GM18526 (cell line): ENCODE measurements around the gene PIAS4.

Experiments
- POLR2A ChIP-seq: IDR thresholded peaks from 3 replicates; pipeline ENCODE4 v1.6.1; 2011; ENCODE audit not compliant: insufficient read length; ENCODE audit errors: extremely low read depth

Gene PIAS4

DNA sequence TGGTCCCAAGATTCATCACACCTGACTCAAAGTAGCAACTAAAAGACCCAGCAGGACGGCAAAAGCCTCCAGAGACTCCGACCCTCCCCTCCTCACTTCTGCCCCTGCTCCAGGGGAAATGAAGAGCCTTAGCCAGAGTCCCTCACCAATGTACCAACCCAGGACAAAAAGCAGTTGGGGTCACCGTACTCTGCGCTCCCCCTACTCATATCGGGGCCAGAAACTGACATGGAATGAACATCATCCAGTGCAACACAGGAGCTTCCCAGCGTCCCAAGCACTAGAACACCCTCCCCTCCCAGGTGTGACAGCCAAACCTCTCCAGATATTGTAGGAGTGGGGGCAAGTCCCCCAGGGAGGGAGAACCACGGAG is 24.0 kb upstream of the PIAS4 start:
- no peak for TF ChIP-seq POLR2A

DNA sequence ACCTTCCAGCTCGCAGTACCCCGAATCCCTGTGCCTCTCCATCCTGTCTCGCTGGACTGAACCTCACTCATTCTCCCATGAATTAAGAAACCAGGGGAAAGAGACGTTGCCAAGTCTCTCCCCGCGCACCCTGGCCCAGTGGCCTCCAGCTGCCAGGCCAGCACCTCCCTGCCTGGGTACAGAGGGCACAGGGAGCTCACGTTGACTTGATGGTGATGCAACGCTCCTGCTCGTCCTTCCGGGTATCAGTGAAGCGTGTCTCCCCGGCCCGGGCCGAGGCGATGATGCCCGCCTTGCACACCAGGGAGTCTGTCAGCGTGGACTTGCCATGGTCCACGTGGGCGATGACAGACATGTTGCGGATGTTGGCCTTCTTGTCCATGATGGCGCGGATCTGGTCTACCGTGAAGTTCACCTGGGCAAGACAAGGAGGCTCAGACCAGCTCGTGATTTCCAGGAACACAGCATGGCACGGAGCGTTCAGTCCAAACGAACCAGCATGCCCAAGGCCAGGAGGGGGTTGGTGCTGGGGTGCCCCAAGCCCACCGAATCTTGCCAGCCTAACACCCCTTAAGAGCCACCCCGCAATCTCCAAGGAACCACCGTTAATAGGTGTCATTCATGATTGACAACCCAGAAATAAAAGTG is 23.5 kb upstream of the PIAS4 start:
- TF ChIP-seq POLR2A = peak; percentile 26

DNA sequence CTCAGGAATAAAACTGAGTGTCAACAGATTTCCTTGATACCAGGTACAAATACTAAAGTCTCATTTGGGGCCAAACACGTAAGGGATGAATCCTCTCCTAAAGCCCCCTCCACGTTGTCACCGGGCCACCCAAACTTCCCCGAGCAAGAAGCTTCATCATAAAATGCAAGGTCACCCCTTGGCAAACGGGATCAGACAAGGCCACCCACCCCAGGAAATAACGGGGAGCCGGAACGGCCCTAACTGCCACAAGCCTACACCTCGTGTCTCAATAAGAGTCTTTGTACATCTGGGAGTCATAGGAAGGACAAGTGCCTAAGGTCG is 23.0 kb upstream of the PIAS4 start:
- no peak for TF ChIP-seq POLR2A

DNA sequence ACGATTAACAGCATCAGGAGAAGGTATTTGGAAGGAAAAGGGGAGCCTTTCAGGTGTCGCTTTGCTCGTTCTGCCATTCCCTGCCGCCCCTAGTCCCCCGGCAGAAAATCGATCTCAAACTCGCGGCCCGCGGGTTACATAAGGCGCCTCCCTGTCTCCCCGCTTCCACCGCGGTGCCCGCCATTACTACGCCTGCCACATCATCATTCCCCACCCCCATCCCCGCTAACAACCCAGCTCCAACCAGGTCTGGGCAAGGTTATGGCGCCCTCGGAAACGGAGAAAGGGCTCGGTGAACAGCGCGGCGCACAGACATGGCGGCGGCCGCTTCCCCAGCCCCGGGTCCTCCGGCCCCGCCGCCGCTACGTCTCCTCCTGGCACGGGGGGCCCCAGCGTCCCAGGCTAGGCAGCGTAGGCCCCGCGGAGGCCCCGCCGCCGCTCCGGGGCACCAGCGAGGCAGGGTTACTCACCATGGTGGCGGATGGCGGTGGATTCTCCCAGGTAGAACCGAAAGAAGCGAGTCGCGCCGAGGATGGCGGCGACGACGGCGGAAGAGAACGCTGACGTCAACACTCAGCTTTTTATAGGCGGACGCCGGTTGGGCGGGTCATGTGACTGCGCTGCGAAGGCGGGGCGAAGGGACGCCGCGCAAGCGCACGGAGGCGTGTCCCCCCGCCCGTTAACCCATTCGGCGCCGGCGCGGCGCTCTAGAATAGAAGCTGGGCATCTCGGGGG is 22.5 kb upstream of the PIAS4 start, which contains the start of gene EEF2:
Gene EEF2 (minus strand): TSS at position 556 of the 735 bp plus-strand sequence. CDS start 83 bp downstream, at position 473.
- TF ChIP-seq POLR2A = peak; percentile 99

DNA sequence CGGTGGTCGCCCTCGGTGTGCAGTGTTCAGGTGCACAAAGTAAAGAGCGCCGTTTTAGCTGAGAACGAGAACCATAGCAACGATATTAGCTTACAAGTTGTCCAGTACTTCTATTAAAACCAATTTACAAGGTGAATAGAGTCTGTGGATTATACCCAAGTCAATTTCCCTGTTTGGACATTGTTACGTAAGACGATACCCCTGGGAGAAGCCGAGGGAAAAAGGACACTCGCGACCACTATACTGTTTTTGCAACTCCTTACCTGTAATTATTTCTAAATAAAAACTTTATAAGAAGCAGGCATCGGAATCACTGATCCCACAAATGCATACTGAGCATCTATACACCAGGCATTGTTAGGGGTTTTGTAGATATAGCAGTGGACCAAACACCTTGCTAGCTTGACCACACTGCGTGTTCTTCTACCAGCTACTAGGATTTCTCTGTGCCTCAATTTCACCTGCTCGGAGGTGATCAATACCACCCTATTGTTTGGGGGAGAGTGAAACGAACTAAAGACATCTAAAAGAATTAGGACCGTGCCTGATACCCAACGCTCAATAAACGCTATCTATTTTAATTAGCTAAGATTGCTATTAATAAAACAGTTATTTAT is 21.8 kb upstream of the PIAS4 start:
- TF ChIP-seq POLR2A = no peak

DNA sequence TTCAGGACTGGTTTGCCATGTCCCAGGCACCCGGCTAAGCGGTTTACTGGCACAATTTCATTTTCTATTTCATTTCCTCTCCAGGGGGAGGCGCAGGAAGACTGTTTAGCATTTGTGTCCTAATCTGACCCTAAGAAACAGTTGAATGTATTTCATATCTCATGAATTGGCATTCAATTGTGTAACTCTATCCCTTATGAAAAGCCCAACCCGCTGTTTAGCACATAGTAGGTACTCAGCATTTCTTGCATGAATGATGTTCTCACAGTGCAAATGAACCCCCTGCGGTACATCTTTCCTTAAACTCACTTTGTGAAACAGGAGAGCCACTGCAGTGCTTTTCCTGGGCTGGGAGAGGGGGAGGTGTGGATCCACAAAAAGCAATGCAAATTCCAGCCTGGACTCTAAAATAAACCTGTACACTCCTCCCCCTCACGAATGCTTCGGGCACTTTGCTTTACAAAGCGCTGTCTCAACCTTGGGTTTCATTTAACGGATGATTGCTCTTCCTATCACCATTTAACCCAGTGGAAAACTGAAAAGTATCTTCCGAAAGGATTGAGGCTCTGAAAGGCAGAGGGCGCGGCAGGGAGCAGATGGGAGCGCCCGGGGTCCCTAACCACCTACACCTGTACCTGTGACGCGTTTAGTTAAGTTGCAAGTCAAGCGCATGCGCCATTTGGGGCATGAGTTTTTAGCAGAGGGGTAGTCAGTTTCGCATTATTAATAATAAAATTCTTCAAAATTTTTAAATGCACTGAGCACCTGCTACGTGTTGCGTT is 21.1 kb upstream of the PIAS4 start:
- no peak for TF ChIP-seq POLR2A

DNA sequence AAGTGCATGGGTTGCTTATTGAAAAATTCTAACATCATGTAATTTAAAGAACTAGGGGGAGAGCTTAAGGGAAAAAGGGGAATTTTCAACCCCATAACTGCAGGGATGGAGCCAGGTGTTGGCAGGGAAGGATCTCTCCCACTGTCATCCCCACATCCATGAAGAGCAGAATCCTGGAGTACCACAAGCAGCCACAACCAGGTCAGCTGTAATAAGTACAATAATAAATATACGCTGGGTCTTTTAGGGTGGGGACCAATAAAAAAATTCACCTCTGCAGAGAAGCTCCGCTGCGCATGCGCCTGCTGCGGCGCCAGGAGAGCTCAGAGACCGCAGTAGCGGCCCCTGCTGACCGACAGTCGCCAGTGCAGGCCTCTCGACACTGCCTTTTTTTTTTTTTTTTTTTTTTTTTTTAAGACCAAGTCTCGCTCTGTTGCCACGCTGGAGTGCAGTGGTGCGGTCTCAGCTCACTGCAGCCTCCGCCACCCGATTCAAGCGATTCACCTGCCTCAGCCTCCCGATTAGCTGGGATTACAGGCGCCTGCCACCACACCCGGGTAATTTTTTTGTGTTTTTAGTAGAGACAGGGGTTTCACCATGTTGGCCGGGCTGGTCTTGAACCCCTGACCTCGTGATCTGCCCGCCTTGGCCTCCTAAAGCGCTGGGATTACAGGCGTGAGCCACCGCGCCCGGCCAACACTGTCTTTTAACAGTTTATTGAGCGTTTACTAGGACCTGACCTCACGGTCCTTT is 19.7 kb upstream of the PIAS4 start:
- TF ChIP-seq POLR2A = no peak

DNA sequence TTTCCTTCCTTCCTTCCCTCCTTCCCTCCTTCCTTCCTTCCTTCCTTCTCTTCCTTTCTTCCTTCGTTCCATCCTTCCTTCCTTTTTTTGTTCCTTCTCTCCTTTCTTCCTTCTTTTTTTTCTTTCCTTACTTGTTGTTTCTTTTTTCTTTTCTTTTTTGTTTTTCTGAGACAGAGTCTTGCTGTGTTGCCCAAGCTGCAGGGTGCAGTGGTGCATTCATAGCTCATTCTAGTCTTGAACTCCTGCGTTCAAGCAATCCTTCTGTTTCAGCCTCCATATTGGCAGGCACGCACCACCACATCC is 16.8 kb upstream of the PIAS4 start:
- TF ChIP-seq POLR2A = no peak

DNA sequence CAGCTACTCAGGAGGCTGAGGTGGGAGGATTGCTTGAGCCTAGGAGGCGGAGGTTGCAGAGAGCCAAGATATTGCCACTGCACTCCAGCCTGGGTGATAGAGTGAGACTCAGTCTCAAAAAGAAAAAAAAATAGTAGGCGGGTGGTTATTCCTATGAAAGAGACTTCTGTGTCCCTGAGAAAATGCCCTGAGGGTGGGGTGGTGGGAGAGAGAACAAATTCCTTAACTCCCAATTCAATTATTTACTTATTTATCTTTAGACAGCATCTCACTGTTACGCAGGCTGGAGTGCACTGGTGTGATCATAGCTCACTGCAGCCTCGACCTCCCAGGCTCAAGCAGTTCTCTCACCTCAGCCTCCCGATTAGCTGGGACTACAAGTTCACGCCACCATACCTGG is 11.9 kb upstream of the PIAS4 start:
- no peak for TF ChIP-seq POLR2A

DNA sequence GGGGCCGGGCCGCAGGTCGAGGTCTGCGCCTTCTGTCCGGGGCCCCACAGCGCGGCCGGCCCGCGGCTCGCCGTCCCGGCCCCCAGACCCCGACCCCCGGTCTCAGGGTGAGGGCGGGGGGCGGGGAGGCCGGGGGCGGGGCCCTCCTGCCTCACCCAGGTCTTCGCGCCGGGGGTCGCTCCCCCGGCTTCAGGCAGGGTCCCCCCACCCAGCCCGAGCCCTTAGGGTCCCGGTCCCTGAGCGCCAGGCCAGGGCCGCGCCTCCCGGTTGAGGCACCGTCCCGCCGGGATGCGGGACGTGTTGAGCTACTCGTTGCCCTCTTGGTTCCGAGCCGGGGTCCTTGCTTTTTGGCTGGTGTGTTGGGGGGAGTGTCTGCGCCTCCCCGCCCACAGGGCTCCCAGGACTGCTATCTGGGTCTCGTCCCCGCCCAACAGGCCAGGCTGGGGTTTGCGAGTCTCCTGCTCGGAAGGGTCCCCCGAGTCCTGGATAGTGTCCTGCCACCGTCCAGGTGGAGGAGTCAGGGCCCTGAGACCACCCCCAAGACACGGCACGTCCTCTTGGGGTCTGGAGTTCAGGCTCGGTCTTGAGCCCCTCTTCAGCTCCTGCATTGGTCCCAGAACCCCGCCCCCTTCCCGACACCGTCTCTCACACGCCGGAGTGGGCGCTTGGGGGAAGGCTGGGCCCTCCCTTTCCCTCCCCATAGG is 452 bp downstream of the PIAS4 start:
- no peak for TF ChIP-seq POLR2A

DNA sequence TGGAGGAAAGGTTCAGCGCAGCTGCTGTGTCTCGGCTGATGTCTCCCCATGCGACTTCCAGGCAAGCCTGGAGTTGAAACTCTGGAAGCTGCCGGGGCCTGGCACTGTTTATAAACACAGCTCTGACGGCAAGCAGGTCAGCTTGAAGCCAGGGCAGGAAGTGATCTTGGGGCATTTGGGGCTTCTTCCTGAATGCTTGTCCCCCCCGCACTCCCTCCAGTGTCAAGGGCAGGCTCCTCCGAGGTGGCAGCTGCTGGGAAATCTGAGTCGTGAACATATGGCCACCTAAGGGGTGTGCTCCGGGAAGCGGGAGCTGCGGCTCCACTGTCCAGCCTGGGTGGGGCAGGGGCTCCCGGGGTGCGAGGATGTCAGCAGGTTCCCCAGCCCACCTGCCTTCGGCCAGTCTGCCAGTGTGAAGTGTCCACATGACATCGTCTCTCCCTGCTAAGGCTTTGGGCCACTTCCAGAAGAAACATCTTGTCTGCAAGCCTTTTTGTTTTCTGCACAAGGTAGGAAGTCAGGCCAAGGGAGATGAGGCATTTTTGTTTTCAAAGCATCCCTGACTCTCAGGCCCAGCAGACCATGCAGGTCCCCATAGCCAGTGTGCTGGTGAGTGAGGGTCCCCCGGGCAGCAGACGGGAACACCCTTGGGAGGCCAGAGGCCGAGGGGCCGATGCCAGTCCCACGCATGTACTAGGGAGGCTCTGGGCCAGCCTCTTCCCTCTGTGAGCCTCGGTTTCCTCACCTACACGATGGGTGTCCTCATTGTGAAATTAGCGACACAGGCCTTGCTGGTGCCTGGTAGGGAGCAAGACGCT is 2.7 kb downstream of the PIAS4 start:
- no peak for TF ChIP-seq POLR2A

DNA sequence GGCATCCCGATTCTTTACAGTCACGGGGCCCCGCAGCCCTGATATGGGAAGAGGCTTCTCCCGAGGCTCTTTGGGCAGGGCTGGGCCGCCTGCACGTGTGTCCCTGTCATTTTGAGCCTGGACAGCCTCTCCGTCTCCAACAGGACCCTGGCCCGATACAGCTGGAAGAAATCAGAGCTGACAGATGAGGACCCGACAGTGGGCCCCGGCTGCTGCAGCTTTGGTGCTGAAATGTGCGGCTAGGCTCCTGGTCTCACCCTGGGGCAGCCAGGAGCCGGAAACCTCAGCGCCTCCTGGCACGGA is 3.2 kb downstream of the PIAS4 start:
- no peak for TF ChIP-seq POLR2A

DNA sequence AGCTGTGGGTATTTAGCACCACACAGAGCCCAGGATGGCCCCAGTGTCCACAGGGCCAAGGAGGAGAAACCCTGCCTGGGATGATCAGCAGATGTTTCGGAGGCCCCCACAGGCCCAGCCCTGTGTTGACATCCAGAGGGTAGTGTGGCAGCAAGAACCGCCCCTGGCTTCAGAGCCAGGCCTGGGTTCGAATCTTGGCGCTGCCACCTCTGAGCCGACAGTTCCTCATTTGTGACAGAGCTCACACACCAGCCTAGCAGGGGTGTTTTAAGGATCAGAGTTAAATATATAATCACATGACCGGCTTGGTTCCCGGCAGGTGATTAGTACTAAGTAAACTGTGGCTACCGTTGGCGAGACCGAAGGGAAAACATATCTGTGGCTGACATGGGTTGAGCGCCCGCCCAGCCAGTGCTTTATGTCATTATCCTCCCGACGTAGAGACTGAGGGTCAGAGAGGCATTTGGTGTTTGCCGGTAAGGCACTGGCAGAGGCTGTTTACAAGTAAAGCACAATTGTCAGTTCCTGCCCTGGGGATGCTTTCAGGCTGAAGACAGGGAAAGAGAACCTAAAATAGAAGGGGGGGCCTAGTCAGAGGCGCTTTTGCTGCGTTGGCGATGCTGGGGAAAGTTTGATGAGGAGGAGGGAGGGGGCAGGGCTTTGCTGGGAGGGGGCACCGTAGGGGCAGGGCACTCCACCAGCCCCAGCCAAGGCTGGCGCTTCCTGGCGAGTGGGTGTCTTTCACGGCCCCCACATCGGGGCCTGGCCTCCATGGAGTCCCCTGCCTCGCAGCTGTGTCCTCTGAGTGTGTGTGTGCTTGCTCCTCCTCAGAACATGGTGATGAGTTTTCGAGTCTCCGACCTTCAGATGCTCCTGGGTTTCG is 4.8 kb downstream of the PIAS4 start:
- no peak for TF ChIP-seq POLR2A
